CD8-positive, alpha-beta memory T cell (primary cell): ENCODE measurements around the gene L3MBTL2. TPM values are rescaled to one million over a fixed set of nuclear protein-coding genes. Genes with fewer than 3 reads are reported as not detected.
A peak's percentile ranks its signal among the peaks of the same experiment; 100 is the strongest.

ENCODE experiments used
- CTCF ChIA-PET: fragments of 350-600 bp; sonication (Branson Sonifier 250); formaldehyde crosslinking; loops from one replicate; lab custom pipeline; 2021; ENCODE audit warnings: antibody characterized with exemption; lab: Charles Lee
- POLR2A ChIA-PET: fragments of 350-600 bp; sonication (Branson Sonifier 250); formaldehyde crosslinking; loops from one replicate; lab custom pipeline; 2021; ENCODE audit warnings: antibody characterized with exemption; lab: Charles Lee
- DNase-seq, 5 donors: peaks; one replicate each; pipeline versions ENCODE4 v3.0.0 to v3.0.0-alpha.2; 2020 to 2022; ENCODE audit warnings: mixed read lengths in 1 of 5
- H3K27ac ChIP-seq: one replicate; pipeline ENCODE4 v1.7.0; 2013; ENCODE audit warnings: low read depth, mild to moderate bottlenecking, low read length, moderate library complexity
- H3K27me3 ChIP-seq: 2 replicates; pipeline ENCODE4 v1.7.0; 2013; ENCODE audit warnings: low read length, mild to moderate bottlenecking; ENCODE audit not compliant: insufficient read depth, poor library complexity, severe bottlenecking
- H3K36me3 ChIP-seq: 2 replicates; pipeline ENCODE4 v1.7.0; 2013; ENCODE audit warnings: mild to moderate bottlenecking, low read length, moderate library complexity; ENCODE audit not compliant: insufficient read depth
- H3K4me1 ChIP-seq: 2 replicates; pipeline ENCODE4 v1.7.0; 2013; ENCODE audit warnings: mild to moderate bottlenecking, low read length, moderate library complexity; ENCODE audit not compliant: insufficient read depth
- H3K4me3 ChIP-seq: 2 replicates; pipeline ENCODE4 v1.7.0; 2013; ENCODE audit warnings: mild to moderate bottlenecking, low read length
- H3K9me3 ChIP-seq: 2 replicates; pipeline ENCODE4 v1.7.0; 2013; ENCODE audit warnings: mild to moderate bottlenecking, low read length
- H3K27ac Mint-ChIP-seq, 8 donors: one replicate each; pipeline ENCODE4 v1.8.0; 2020 to 2021; ENCODE audit warnings: mixed read lengths in 8 of 8, mild to moderate bottlenecking in 6 of 8, inconsistent platforms in 3 of 8, moderate library complexity in 3 of 8
- H3K27me3 Mint-ChIP-seq, 2 donors: one replicate each; pipeline ENCODE4 v1.8.0; 2020 to 2021; ENCODE audit warnings: mixed read lengths in 2 of 2, mild to moderate bottlenecking in 1 of 2, moderate library complexity in 1 of 2
- H3K36me3 Mint-ChIP-seq, 3 donors: one replicate each; pipeline ENCODE4 v1.8.0; 2020 to 2021; ENCODE audit warnings: mixed read lengths in 3 of 3, inconsistent platforms in 1 of 3, mild to moderate bottlenecking in 1 of 3
- H3K4me1 Mint-ChIP-seq, 3 donors: one replicate each; pipeline ENCODE4 v1.8.0; 2020 to 2021; ENCODE audit warnings: mixed read lengths in 3 of 3, inconsistent platforms in 1 of 3, mild to moderate bottlenecking in 1 of 3
- H3K4me3 Mint-ChIP-seq, 7 donors: one replicate each; pipeline ENCODE4 v1.8.0; 2020 to 2021; ENCODE audit warnings: mixed read lengths in 7 of 7, mild to moderate bottlenecking in 6 of 7, moderate library complexity in 4 of 7, inconsistent platforms in 2 of 7
- H3K9me3 Mint-ChIP-seq, 5 donors: one replicate each; pipeline ENCODE4 v1.8.0; 2020 to 2022; ENCODE audit warnings: mixed read lengths in 5 of 5, mild to moderate bottlenecking in 3 of 5, moderate library complexity in 2 of 5, inconsistent platforms in 1 of 5
- polyA plus RNA-seq: library from polyadenylated mRNA; unstranded; fragments of 300-500 nt; fragmentation: Illumina TruSeq; gene quantifications from one replicate; pipeline ENCODE4 v1.2.3, GENCODE V29; 2021
- total RNA-seq, 2 experiments: library from RNA; stranded (reverse); gene quantifications; one replicate each; pipeline ENCODE4 v1.2.3, GENCODE V29; 2021

Gene L3MBTL2
- total and polyA plus RNA-seq, 3 experiments from 2014 or later = 34.2 to 55.9 (median 54.4) TPM

DNA sequence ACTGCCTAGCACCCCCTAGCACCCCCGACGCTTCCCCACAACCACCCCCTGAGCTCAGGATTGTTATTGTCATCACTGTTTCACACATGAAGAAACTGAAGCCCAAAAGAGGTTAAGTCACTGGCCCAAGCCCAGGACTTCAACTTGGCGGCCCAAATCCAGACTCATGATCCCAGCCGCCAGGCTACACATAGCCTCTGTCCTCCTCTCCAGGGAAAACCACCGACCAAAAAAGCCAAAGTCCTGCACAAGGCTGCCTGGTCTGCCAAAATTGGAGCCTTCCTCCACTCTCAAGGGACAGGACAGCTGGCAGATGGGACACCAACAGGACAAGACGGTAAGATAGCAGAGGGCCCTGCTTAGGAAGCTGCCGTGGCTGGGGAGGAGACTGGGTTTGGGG, 10.8 kb downstream of the L3MBTL2 start:
- H3K36me3 ChIP-seq = peaks cover 22% of the 10 kb centered on the region

DNA sequence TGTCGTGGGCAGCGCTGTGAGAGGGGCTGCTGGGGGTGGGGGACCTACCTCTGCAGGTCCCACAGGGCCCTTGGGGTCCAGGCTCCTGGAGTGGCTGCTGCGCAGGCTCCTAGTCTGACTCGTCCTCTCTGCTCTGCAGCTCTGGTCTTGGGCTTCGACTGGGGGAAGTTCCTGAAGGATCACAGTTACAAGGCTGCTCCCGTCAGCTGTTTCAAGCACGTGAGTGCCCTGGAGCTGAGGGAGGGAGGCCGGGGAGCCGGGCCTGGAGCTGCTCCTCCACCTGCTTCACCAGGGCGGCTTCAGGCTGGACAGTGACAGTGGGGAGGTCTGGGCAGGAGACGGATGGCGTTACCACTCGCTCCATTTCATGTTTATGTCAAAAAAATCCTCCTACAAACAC, 11.9 kb downstream of the L3MBTL2 start:
- DNase-seq = no peak
- H3K4me3 ChIP-seq = no peak overlapping the region
- Mint-ChIP-seq H3K9me3 (no peaks in the 10 kb centered on the region), H3K36me3 (peaks cover 8 to 69% (median 17%) of the 10 kb centered on the region in 3 donors), H3K4me1 (peaks cover 13 to 22% (median 14%) of the 10 kb centered on the region in 3 donors), H3K27ac (peak overlapping the region in 1 of 8 donors; percentile 79), H3K4me3 (no peak overlapping the region), H3K27me3 (no peaks in the 10 kb centered on the region)
- no peaks in the 10 kb centered on the region for H3K27me3 ChIP-seq
- peaks cover 25% of the 10 kb centered on the region for H3K36me3 ChIP-seq
- POLR2A ChIA-PET = no interaction called here
- H3K27ac ChIP-seq = no peak overlapping the region
- CTCF ChIA-PET = no interaction called here
- no peaks in the 10 kb centered on the region for H3K9me3 ChIP-seq
- H3K4me1 ChIP-seq = peaks cover 11% of the 10 kb centered on the region

More for the DNA sequence above, 10.8 kb downstream of the L3MBTL2 start:
- no peaks in the 10 kb centered on the region for H3K9me3 ChIP-seq
- Mint-ChIP-seq H3K9me3 (no peaks in the 10 kb centered on the region), H3K27me3 (no peaks in the 10 kb centered on the region), H3K4me1 (peaks cover 12 to 22% (median 13%) of the 10 kb centered on the region in 3 donors), H3K27ac (no peak overlapping the region), H3K4me3 (no peak overlapping the region), H3K36me3 (peaks cover 4 to 63% (median 14%) of the 10 kb centered on the region in 3 donors)
- DNase-seq = no peak
- H3K27me3 ChIP-seq = no peaks in the 10 kb centered on the region
- ChIA-PET POLR2A (no interaction called here), CTCF (interaction anchor here (1.1 kb wide), 1 partner anchor 22 kb away, joined by 3 read pairs; no protein-coding TSS in a partner anchor)
- H3K4me1 ChIP-seq = peaks cover 11% of the 10 kb centered on the region
- no peak overlapping the region for H3K4me3 ChIP-seq
- no peak overlapping the region for H3K27ac ChIP-seq

DNA sequence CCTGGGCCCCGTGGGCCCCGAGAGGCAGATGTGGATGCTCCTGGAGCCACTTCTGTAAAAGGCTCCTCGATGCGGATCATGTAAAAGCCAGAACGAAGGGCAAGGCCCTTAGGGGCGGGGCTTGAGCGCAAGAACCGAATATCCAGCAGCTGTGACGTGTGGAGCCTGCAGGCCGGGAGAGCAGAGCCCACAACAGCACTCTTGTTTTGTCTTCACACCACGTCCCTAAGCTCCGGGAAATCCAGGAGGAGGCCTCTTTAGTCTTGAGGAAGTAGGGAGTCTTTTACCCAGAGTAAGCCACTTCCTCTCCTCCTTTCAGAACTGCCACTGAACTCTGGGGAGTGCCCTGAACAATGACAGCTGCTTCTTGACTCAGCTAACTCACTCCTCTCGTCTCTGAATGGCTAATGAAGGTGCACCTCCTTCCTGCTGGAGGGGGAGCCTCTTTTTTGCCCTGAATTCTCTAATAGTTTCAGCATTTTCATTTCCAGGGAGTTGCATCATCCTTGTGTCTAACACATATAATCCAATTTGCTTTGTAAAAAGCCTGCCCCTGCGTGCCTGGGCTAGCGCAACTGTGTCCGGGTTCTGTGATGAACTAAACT, 12.5 kb downstream of the L3MBTL2 start:
- CTCF ChIA-PET = no interaction called here
- peaks cover 25% of the 10 kb centered on the region for H3K36me3 ChIP-seq
- H3K9me3 ChIP-seq = no peaks in the 10 kb centered on the region
- peaks cover 8 to 70% (median 16%) of the 10 kb centered on the region in 3 donors for H3K36me3 Mint-ChIP-seq
- peak in 1 of 5 donors; percentile 25 for DNase-seq
- H3K27me3 ChIP-seq = no peaks in the 10 kb centered on the region
- POLR2A ChIA-PET = no interaction called here
- H3K9me3 Mint-ChIP-seq = no peaks in the 10 kb centered on the region
- peak overlapping the region in 6 of 8 donors; percentile 37 to 87 (median 62) for H3K27ac Mint-ChIP-seq
- H3K27me3 Mint-ChIP-seq = no peaks in the 10 kb centered on the region
- H3K4me1 Mint-ChIP-seq = peaks cover 12 to 22% (median 13%) of the 10 kb centered on the region in 3 donors
- H3K4me3 Mint-ChIP-seq = peak overlapping the region in 3 of 7 donors; percentile 23 to 33 (median 25)
- no peak overlapping the region for H3K4me3 ChIP-seq
- H3K4me1 ChIP-seq = peaks cover 11% of the 10 kb centered on the region
- no peak overlapping the region for H3K27ac ChIP-seq

DNA sequence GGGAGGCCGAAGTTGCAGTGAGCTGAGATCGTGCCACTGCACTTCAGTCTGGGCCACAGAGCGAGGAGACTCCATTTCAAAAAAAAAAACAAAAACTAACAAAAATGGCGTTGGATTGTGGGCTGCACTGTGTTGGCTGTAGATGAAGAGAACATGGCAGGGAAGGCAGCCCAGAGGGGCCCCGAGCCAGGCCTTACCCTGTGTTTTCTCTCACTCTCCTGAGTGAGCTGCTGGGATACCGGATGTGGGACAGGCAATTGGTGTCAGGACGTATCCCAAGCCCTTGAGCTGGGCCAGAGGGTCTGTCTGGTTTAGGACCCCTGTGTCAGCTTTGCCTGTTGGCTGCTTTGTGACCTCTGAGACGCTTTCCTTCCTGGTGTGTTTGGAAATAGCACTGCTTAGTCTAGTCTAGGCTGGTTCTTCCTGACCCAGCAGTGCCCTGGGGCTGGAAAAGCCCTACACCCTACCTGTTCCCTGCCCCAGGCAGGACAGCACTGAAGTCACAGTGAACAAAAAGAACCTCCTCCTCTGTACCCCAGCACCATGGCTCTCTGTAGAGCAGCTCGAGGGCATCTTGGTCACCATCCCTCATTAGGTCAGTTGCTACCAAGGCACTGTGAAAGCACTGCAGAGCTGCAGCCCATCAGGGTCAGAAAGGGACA, 17.9 kb downstream of the L3MBTL2 start:
- ChIA-PET CTCF (interaction anchor here (0.7 to 1.5 kb wide), 2 partner anchors 15 to 300 kb away, joined by 3 to 4 read pairs; no protein-coding TSS in a partner anchor), POLR2A (no interaction called here)
- no peak for DNase-seq
- Mint-ChIP-seq H3K4me1 (peaks cover 2% of the 10 kb centered on the region in 3 donors), H3K4me3 (no peak overlapping the region), H3K27me3 (no peaks in the 10 kb centered on the region), H3K9me3 (no peaks in the 10 kb centered on the region), H3K36me3 (peaks cover 4 to 81% (median 5%) of the 10 kb centered on the region in 3 donors), H3K27ac (peak overlapping the region in 2 of 8 donors; percentile 45 to 79)
- no peaks in the 10 kb centered on the region for H3K9me3 ChIP-seq
- H3K36me3 ChIP-seq = peaks cover 29% of the 10 kb centered on the region
- H3K4me1 ChIP-seq = peaks cover 1% of the 10 kb centered on the region
- H3K4me3 ChIP-seq = no peak overlapping the region
- H3K27me3 ChIP-seq = no peaks in the 10 kb centered on the region
- H3K27ac ChIP-seq = no peak overlapping the region

DNA sequence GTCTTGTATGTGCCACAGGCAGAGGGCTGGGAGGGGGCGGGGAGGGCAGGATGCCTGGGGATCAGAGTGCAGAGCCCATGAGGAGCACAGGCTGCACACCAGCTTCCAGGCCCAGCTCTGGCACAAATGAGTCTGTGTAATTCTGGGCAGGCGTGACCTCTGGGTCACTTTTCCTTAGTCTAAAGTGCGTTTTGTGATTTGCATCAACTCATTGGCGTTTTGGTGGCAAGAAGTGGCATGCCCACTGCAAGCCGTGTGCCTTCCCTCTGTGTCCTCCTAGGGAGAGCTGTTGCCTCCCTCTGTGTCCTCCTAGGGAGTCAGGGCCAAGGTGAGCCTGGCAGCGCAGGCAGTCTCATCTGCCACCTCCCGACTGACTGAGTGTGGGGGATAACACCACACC, 18.4 kb downstream of the L3MBTL2 start:
- Mint-ChIP-seq H3K27ac (peak overlapping the region in 1 of 8 donors; percentile 79), H3K27me3 (no peaks in the 10 kb centered on the region), H3K4me1 (peaks cover 0 to 2% (median 0%) of the 10 kb centered on the region in 3 donors), H3K36me3 (peaks cover 4 to 84% (median 5%) of the 10 kb centered on the region in 3 donors), H3K4me3 (no peak overlapping the region), H3K9me3 (no peaks in the 10 kb centered on the region)
- Histone ChIP-seq H3K9me3 (no peaks in the 10 kb centered on the region), H3K36me3 (peaks cover 29% of the 10 kb centered on the region), H3K4me1 (no peaks in the 10 kb centered on the region), H3K4me3 (no peak overlapping the region), H3K27me3 (no peaks in the 10 kb centered on the region), H3K27ac (no peak overlapping the region)
- no peak for DNase-seq
- ChIA-PET CTCF (interaction anchor here (0.7 to 1.5 kb wide), 2 partner anchors 14 to 301 kb away, joined by 3 to 4 read pairs; no protein-coding TSS in a partner anchor), POLR2A (no interaction called here)

DNA sequence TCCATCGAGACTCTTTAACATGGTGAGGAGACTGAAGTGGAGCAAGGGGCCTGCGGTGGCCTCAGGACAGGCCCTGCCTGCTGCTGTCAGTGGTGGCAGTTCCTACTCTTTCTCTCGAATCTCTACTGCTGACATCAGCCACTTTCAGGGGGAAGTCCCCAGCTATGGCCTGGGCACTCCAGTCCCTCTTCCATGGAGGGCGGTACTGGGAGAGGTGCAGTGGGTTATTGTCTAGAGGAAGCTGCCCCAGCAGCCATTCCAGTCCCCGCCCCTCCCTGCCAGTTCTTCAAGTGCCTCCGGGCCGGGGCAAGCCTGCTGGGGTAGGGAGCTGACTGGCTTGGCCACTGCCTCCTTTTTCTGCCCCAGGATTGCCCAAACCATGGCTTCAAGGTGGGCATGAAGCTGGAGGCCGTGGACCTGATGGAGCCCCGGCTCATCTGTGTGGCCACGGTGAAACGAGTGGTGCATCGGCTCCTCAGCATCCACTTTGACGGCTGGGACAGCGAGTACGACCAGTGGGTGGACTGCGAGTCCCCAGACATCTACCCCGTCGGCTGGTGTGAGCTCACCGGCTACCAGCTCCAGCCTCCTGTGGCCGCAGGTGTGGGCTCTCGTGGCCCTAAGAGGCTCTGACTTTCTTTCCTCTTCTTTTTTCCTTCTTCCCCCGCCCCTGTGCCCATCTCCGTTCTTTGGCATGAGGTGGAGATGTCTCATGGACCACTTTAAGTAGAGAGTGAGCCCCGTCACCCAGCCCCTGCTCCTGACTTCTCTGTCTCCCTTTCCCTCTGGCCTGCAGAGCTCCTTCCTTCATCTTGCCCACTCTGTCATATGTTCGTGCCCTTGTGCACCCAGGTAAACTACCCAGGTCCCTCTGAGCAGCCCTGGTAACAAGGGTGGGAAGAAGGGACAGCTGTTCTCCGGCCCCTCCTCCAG, 21.9 kb downstream of the L3MBTL2 start:
- Mint-ChIP-seq H3K27ac (peak overlapping the region in 2 of 8 donors; percentile 60 to 82), H3K27me3 (no peaks in the 10 kb centered on the region), H3K36me3 (peaks cover 0 to 87% (median 0%) of the 10 kb centered on the region in 3 donors), H3K9me3 (no peaks in the 10 kb centered on the region), H3K4me1 (no peaks in the 10 kb centered on the region), H3K4me3 (no peak overlapping the region)
- Histone ChIP-seq H3K9me3 (no peaks in the 10 kb centered on the region), H3K4me3 (no peak overlapping the region), H3K27ac (no peak overlapping the region), H3K27me3 (no peaks in the 10 kb centered on the region), H3K4me1 (no peaks in the 10 kb centered on the region), H3K36me3 (peaks cover 17% of the 10 kb centered on the region)
- POLR2A ChIA-PET = no interaction called here
- CTCF ChIA-PET = interaction anchor here (1.3 kb wide), 1 partner anchor 10 kb away, joined by 8 read pairs; no protein-coding TSS in a partner anchor
- no peak for DNase-seq

DNA sequence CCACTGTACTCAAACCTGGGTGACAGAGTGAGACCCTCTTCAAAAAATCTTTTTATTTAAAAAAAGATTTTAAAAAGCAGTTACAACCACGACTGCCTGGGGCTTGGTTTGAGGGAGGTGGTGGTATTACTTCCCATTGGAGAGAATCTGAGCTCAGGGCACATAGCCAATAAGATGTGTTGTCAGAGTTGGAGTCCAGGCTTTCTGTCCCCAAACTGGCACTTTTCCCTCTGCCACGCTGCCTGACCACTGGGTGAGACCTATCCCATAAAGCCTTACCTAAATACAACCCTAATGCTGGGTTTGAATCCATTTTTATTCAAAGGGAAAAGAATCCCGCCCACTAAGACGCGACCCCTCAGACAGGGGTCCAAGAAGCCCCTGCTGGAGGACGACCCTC, 24.1 kb downstream of the L3MBTL2 start:
- peaks cover 9% of the 10 kb centered on the region for H3K36me3 ChIP-seq

More for the DNA sequence above, 24.1 kb downstream of the L3MBTL2 start:
- Mint-ChIP-seq H3K27me3 (no peaks in the 10 kb centered on the region), H3K27ac (peak overlapping the region in 1 of 8 donors; percentile 8), H3K36me3 (peaks cover 0 to 68% (median 0%) of the 10 kb centered on the region in 3 donors), H3K4me1 (no peaks in the 10 kb centered on the region), H3K4me3 (no peak overlapping the region), H3K9me3 (no peaks in the 10 kb centered on the region)
- Histone ChIP-seq H3K27ac (no peak overlapping the region), H3K4me1 (no peaks in the 10 kb centered on the region), H3K4me3 (no peak overlapping the region), H3K27me3 (no peaks in the 10 kb centered on the region), H3K9me3 (no peaks in the 10 kb centered on the region)
- POLR2A ChIA-PET = interaction anchor here (0.7 kb wide), 1 partner anchor 53 kb away, joined by 4 read pairs; no protein-coding TSS in a partner anchor
- no peak for DNase-seq
- CTCF ChIA-PET = interaction anchor here (1.5 kb wide), 1 partner anchor 8 kb away, joined by 7 read pairs; no protein-coding TSS in a partner anchor
